ENCODE measurements around the gene ALOX12.
"Not testable (repeated sequence)": the region's sequence is repeated elsewhere in the genome, so short reads cannot be mapped to it uniquely, and the experiment has no call there.

ALOX12 gene

DNA sequence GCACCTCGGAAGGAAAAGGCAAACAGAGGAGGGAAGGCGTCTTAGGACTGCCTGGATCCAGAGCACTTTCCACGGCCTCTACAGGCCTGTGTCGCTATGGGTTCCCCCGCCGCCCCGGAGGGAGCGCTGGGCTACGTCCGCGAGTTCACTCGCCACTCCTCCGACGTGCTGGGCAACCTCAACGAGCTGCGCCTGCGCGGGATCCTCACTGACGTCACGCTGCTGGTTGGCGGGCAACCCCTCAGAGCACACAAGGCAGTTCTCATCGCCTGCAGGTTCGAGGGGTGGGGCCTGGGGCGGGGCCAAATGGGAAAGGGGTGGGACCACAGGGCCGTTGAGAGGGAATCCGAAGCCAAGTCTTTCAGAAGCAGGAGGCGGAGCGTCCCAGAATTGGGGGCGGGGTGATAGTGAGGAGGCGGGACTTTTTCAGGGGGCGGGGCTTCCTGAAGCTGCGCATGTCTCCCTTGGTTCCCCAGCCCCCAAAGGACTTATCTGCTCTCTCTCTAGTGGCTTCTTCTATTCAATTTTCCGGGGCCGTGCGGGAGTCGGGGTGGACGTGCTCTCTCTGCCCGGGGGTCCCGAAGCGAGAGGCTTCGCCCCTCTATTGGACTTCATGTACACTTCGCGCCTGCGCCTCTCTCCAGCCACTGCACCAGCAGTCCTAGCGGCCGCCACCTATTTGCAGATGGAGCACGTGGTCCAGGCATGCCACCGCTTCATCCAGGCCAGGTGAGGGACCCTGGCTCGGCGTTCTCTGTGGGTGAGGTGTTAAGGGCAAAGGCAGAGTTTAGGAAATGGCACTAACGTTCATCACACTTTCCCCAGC is 27.9 kb downstream of the ALOX12 start:
- no peak for DNase-seq

DNA sequence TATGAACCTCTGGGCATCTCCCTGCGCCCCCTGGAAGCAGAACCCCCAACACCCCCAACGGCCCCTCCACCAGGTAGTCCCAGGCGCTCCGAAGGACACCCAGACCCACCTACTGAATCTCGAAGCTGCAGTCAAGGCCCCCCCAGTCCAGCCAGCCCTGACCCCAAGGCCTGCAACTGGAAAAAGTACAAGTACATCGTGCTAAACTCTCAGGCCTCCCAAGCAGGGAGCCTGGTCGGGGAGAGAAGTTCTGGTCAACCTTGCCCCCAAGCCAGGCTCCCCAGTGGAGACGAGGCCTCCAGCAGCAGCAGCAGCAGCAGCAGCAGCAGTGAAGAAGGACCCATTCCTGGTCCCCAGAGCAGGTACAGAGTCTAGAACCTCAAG is 28.5 kb downstream of the ALOX12 start:
- no peak for DNase-seq

DNA sequence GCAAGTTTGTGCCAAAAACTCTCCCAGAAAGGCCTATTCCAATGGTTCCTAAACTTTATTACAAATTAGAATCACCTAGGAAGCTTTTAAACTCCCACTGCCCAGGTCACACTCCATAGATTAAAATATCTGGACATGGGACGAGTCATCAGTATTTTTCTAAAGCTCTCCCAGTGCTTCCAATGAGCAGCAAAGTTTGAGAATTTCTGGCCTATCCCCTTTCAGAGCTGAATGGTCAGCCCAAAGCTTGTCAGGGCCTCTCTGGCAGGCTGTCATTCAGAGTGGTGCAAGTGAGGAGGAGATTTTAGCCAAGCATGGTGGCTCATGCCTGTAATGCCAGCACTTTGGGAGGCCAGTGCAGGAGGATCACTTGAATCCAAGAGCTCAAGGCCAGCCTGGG is 29.4 kb downstream of the ALOX12 start:
- no peak for DNase-seq

DNA sequence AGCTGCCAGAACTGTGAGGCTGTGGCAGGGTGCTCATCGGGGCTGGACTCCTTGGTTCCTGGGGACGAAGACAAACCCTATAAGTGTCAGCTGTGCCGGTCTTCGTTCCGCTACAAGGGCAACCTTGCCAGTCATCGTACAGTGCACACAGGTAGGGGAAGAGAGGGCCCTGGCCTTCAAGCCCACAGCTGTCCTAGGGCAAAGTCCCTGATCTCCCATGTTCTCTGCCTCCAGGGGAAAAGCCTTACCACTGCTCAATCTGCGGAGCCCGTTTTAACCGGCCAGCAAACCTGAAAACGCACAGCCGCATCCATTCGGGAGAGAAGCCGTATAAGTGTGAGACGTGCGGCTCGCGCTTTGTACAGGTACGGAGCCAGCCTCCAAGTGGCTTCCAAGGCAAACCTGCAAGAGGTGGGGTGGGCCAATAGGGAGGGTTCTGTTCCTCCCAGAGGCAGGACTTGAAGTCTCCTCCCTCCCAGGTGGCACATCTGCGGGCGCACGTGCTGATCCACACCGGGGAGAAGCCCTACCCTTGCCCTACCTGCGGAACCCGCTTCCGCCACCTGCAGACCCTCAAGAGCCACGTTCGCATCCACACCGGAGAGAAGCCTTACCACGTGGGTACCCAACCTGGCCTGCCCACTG is 30.7 kb downstream of the ALOX12 start:
- DNase-seq = no peak

DNA sequence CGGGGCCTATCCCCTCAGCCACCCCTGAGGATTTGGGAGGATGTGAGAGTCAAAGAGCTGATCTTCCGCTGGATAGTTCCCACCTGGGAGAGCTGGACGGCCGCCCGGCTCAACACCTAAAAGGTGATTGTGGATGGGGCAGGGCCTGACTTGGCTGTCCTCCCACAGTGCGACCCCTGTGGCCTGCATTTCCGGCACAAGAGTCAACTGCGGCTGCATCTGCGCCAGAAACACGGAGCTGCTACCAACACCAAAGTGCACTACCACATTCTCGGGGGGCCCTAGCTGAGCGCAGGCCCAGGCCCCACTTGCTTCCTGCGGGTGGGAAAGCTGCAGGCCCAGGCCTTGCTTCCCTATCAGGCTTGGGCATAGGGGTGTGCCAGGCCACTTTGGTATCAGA is 31.5 kb downstream of the ALOX12 start:
- no peak for DNase-seq

DNA sequence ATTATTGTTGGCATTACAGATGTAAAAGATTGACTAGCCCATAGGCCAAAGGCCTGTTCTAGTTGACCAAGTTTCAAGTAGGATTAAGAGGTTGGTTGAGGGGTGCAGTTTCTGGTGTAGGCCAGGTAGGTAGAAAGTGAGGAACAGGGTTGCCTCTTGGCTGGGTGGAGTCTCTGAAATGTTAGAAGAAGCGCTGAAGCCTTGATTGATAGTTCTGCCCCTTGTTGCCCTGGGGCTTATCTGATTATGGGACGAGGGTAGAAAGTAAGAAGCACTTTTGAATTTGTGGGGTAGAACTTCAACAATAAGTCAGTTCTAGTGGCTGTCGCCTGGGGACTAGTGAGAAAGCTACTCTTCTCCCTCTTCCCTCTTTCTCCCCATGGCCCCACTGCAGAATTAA is 33.2 kb downstream of the ALOX12 start:
- no peak for DNase-seq

DNA sequence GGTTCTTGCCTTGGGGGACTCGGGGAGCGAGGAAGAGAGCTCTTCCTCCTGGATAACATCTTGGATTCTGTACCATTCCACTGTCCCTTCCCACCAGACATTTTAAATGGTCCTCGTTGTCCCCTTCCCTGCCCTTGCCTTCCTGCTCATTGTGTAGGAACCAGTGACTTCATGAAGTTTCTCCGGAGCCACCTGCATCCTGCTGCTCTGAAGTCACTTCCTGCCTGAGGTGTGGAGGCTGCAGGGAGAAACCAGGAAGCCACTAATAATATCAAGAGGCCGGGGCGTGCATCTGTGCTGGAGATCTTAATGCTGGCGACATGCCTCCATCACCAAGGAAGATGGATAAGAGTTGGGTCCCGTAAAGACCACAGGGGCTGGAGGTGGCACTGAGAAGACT is 33.8 kb downstream of the ALOX12 start:
- no peak for DNase-seq

DNA sequence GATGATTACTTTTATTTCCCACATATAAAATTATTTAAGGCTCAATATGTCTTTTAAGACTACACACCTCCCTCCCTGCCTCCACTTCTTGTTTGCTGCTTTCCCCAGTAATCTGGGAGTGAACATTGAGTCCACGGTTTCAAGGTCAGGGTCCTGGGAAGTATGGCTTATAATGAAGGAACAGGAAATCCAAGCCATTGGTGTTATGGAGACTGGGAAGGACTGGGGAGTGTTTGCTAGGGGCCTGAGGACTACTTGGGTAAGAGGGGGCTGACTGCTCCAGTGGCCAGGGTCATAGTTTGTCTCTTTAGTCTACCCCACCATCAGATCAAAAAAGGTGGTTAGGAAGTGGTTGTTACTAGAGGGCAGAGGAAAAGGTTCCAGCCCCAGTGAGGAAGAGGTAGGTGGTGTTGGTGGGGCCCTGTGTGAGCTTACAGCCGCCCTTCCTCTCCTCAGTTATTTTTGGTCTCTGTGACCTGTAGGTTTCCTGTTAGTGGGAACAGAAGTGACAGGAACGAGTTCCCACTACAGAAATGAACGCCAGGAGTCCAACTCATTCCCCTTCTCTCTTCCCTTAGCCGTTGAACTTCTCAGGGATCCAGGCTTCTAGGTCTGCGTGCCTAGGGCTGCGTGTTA is 39.2 kb downstream of the ALOX12 start:
- no peak for DNase-seq

DNA sequence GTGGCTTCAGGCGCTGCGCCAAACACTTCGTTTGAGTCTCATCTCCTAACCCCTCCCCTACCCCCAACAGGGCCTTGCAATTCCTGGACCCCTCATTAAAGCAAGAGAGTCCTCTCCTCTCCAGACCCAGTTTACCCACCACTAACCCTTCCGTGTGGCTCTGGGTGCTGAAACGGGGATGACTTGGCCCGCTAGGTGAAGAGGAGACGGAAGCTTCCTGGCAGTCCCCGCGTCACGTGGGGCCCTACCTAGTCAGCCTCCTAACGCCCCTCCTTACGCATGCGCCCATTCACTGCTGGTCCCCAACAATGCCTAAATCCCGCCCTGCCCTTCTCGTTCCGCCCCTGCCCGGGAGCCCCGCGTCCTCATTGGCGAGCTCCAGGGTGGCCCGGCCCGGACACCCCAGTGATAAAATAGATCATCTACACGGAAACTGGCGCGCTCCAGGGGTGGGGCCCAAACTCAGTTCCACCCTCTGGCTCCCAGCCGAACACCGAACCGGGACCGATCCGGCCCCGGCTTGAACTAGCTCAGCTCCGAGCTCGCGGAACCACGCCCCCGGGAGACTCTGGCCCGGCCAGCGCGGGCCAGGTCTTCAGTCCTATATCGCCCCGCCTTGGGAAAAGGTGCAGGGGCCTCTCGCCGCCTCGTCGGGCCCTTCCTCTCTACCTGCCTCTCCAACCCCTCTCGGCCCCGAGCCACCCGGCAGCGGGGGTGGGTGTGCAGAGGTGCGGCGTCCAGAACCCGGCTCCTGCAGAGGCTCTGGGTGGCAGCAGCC is 39.9 kb downstream of the ALOX12 start, which contains the start of gene SLC16A13:
Gene SLC16A13 (plus strand): TSS at position 425 of the 778 bp plus-strand sequence. CDS start 368 bp downstream, outside the sequence.
- DNase-seq = peak; percentile 98

DNA sequence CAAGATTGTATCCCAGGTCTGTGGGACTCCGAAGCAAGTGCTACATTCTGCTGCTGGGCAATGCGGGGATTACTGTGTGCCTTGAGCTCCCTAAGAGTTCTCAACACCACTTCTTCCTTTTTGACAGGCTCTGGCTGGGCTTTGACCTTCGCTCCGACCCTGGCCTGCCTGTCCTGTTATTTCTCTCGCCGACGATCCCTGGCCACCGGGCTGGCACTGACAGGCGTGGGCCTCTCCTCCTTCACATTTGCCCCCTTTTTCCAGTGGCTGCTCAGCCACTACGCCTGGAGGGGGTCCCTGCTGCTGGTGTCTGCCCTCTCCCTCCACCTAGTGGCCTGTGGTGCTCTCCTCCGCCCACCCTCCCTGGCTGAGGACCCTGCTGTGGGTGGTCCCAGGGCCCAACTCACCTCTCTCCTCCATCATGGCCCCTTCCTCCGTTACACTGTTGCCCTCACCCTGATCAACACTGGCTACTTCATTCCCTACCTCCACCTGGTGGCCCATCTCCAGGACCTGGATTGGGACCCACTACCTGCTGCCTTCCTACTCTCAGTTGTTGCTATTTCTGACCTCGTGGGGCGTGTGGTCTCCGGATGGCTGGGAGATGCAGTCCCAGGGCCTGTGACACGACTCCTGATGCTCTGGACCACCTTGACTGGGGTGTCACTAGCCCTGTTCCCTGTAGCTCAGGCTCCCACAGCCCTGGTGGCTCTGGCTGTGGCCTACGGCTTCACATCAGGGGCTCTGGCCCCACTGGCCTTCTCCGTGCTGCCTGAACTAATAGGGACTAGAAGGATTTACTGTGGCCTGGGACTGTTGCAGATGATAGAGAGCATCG is 42.4 kb downstream of the ALOX12 start:
- DNase-seq = no peak

DNA sequence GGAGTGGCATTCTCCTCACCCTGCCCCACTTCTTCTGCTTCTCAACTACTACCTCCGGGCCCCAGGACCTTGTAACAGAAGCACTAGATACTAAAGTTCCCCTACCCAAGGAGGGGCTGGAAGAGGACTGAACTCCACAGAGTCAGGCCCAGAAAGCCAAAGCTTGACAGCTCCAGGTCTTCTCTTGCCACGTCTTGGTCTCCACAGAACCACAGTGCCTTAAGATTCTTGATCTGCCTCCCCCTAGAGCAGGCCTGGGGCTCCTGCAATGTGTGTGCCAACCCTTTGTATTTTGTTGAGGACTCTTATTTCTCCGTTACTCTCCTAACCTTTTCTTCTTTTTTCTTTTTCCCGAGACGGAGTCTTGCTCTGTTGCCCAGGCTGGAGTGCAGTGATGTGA is 44.0 kb downstream of the ALOX12 start:
- no peak for DNase-seq

DNA sequence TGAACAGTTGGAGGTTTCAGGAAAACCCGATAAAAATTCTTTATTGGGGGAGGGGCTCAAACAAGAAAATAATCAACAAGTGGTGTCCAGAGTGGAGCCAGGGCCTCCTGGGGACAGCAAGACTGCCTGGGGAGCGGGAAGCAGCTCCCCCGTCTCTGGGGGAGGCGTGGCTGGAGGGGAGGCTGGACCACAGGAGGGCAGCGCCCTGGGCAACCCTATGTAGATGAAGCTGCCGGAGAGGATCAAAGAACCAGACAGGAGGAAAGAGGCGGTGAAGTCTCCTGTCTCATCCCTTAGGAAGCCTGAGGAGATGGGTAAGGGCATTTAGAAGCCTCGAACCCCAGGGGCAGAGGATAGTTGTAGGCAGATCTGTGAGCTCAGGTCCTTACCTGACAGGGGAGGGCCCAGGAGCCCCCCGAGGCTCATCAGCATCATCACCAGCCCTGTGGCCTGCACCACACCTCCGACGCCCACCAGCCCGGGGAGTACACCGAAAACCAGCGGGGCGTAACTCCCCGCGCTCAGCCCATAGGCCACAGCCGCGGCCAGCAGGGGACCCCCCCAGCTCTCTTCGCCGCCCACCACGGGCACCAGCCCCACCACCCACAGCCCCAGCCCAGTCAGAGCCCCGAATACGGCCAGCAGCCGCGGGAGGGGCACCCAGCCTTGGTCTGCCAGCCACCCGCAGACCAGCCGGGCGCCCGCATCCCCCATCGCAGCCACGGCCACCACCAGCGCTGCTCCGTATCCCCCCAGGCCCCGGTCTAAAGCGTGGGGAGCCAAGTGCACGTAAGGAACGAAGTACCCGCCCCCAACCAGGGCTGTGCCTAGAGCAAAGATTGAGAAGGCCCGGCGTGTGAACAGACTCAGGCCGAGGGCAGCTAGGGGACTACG is 46.0 kb downstream of the ALOX12 start:
- no peak for DNase-seq

DNA sequence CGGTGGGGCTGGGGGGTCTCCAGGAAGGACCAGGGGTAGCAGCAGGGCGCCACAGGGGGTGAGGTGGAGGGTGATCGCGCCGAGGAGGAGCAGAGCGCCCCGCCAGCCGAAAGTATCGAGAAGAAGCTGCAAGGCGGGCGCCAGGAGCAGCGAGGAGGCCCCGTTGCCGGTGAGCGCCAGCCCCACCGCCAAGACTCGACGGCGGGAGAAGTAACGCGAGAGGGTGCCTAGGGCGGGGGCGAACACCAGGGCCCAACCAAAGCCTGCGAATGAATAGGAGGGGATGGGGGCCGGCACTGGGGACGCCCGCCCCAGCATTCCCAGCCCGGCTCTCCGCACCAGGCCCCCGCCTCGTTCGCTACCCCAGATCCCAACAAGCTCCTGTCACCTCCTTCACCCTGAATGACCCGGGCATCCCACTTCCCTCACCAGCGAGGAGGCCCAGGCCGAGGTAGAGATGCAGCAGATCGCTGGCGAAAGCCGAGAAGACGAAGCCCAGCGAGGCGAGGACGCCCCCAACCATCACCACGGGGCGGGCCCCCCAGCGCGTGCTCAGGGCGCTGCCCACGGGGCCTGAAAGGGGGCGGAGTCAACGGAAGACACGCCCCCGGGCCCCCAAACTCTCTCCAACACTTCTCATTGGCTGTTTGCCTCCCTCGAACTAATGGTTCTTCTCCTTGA is 46.8 kb downstream of the ALOX12 start:
- DNase-seq = no peak

DNA sequence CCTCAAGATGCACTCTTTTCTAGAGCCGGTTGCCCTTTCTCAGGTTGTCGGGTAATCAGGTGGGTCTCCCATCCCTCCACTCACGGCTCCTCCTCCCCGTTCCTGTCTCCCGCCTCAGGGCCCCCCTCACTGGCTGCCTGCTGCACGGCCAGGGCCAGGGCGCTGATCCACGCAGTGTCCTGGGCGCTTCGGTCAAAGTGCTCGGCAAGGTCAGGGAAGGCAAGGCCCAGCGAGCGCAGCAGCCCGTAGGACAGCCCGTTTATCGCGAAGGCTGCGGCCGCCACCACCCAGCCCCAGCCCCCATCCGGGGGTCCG is 47.3 kb downstream of the ALOX12 start:
- no peak for DNase-seq

DNA sequence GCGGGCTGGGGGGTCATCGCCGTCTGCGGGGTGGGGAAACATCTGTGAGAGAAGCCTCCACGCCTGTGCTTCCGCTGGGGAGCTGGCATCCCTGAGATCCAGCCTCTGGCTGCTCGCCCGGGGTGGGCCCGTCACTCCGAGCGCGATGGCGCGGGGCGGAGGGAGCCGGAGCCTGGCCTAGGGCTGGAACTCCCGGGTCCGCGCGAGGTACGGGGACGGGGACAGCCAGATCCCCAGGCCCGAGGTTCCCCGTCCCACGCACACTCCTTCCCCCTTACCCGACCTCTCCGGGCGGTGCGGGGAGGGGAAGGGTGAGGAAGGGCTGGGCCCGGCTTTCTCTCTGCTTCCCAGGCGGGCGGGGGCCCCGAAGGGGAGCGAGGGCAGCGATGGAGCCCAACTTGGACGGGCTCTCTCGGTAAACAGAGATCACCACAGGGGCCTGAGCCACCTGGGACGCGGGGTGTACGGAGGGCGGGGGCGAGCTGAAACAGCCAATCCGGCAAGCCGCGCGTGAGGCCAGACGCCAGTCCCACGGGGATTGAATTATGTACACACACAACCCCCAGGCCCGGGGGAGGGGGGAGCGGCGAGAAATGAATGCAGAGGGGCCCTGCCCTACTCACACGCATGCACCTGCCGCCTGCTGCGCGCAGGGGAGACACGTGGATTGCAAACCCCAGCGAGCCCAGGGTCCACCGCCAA is 47.8 kb downstream of the ALOX12 start, which contains the start of gene SLC16A11:
Gene SLC16A11 (minus strand): TSS at position 596 of the 702 bp plus-strand sequence. CDS start 579 bp downstream, at position 17.
- peak; percentile 9 for DNase-seq

DNA sequence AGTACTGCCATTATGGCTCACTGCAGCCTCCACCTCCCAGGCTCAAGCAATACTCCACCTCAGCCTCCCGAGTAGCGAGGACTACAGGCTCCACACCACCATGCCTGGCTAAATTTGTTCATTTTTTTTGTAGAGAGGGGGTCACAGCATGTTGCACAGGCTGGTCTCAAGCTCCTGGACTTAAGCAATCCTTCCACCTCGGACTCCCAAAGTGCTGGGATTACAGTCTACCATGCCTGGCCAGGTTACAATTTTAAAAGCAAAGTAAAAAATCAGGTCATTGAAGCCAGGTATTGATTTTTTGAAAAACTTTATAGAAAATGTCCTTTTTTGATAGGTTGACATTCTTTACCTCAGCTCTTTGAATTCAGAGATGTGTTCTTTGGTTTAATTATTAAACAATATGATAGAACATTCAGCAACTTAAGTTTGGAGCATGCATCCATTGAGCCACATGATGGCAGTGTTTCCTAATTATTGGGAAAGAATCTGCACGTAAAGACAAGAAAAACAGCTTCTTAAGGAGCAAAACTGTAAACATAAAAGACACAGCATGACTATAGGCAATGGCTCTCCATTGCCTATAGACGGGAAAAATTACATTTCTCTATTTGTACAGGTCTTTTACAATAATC is 49.8 kb downstream of the ALOX12 start:
- peak; percentile 34 for DNase-seq

DNA sequence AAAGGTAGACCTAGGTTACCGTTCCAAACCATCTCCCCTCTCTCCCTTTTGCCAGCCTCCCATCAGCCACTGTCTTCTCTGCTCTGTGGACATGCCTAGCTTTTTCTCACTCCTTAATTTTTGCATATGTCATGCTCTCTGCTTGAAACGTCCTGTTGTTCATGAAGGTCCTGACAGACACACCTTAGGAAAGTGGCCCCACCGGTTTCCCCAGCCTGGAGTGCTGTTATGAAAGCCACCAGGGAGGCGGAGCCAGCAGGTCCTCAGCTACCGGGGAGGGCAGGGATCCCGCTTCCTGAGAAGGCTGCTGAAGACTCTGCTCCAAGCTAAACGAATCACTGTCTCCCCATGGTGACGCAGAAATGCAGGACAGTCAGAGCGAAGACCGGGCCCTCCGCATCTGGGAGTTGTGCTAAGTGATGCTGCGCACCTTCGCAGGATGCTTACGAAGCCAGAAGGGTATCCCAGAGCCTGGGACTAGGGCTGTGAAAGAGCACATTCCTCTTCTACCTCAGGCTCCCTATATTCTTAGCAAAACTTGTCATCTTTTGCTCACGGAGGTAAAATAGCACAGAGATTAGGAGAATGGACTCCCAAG is 50.4 kb downstream of the ALOX12 start:
- DNase-seq = no peak

DNA sequence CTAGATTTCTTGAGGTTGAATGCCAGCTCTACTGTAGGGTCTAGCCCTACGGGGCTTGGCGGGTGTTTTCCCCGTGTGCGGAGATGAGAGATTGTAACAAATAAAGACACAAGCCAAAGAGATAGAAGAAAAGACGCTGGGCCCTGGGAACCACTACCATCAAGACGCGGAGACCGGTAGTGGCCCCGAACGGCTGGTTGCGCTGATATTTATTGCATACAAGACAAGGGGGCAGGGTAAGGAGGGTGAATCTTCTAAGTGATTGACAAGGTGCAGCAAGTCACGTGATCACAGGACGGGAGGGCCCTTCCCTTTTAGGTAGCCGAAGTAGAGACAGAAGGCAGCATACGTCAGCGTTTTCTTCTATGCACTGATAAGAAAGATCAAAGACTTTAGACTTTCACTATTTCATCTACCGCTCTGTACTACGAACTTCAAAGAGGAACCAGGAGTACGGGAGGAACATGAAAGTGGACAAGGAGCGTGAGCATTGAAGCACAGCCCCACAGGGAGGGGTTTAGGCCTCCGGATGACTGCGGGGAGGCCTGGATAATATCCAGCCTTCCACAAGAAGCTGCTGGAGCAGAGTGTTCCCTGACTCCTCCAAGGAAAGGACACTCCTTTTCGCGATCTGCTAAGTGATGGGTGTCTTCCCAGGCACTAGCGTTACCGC is 51.0 kb downstream of the ALOX12 start:
- not testable (repeated sequence) for DNase-seq

Measured in NCI-H1694 (cell line).